ENCODE measurements around the gene SNRPD3. TPM values are rescaled to one million over a fixed set of nuclear protein-coding genes. Genes with fewer than 3 reads are reported as not detected.

SNRPD3 gene
- total RNA-seq (2014; rRNA removed; shearing (Covaris generic)) = 142 and 174 TPM in 2 replicates
- 211 and 272 TPM in 2 replicates for polyA plus RNA-seq (2015; cell fraction: cytosol; rRNA removed)
- polyA plus RNA-seq (2015; cell fraction: nucleus; rRNA removed) = 48.7 and 59.2 TPM in 2 replicates

DNA sequence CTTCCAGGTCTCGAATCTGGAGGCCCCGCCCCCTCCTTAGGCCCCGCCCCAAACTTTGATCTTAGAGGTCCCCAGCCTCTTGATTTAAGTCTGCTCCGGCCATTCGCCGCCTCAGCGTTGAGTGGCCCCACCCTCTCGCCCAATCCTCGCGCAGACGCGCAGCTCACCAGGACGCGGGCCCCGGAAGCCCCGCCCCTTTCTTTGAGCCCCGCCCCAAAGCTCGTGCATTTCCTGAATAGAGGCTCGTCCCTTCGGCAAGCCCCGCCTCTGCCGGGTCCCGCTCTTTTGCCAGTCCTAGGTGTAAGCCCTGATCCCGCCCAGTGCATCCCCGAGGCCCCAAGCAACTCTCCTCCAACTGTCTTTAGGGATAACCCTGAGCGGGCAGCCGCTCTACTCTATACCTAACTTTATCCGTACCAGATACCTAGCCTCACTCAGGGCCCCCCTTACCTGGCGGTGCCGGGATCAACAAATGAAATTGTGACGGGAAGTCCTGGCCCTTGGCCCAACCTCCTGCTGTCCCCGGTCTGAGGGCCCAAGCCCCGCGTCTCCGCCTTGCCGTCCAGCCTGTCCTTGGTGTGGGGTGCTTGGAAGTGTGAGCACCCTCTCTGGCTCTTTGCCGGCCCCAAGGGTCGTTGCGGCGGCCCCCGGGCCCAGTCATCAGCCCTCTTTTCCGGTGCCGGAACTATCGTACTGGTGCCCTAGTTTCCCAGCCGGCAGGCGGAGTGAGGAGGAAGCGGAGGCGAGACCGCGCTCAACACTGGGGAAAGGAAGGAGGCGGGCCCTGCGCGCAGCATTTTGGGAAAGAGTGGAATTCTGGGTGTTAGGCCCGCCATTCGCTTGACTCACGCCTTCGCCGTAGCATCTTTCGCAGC, at the start of gene SNRPD3:
Gene SNRPD3, plus strand, starts transcription at position 835 of the 875 bp plus-strand sequence. CDS start 1,676 bp downstream, outside the sequence.
- in situ Hi-C loops (cut with HindIII; ENCODE audit: low pct_unique_long_range_greater_than_20kb, low sequenced_read_pairs) = no loop called here
- peak; percentile 99 for DNase-seq (ENCODE audit: low read depth, low spot score)

GRCh38 chr22:24506802-24507438, 48.9 kb upstream of the SNRPD3 start:
- DNase-seq (ENCODE audit: low read depth, low spot score) = no peak

GRCh38 chr22:24507716-24508115, 48.1 kb upstream of the SNRPD3 start:
- in situ Hi-C loops (cut with HindIII; ENCODE audit: low pct_unique_long_range_greater_than_20kb, low sequenced_read_pairs) = no loop called here
- DNase-seq (ENCODE audit: low read depth, low spot score) = no peak

More at GRCh38 chr22:24506802-24507438, 48.9 kb upstream of the SNRPD3 start:
- in situ Hi-C loops (cut with HindIII; ENCODE audit: low pct_unique_long_range_greater_than_20kb, low sequenced_read_pairs) = no loop called here

DNA sequence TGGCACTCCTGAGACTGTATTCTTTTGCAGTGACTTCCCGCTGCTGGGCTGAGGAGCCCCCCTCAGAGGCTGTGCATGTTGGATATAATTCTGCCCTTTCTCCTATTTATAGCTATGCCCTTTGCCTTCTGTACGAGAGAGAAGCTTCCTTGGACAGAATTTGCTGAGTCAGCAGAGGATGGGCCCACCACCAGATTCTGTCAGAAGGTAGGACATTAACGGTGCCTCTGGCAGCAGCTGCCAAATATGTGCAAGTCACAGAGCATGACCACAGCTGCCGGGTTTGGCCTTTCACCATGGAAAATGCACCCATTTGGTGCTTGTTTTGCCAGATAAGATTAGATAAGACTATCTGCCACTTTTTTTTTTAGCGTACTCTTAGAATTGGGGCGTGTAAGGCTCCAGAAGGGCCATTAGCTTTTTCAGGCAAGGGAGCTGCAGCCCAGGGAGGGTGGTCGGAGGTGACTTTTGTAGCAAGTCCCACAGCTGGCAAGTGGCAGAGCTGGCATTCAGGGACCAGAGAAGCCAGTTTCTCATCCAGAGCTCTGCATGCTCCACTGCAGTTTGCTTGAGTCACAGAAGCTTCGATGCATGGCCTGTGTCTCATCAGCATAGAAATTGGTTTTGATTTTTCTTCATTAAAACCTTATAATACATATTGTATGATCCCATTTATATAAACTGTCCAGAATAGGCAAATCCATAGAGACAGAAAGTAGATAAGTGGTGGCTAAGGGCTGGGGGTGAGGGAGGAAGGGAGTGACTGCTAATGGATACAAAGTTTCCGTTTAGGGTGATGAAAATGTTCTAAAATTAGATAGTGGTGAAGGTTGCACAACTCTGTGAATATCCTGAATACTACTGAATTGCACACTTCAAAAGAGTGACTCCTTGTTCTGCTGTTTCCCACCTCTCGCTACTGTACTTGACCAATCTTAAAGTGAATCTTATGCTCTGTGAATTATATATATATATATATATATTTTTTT, 44.9 kb upstream of the SNRPD3 start:
- peak; percentile 32 for DNase-seq (ENCODE audit: low read depth, low spot score)
- in situ Hi-C loops (cut with HindIII; ENCODE audit: low pct_unique_long_range_greater_than_20kb, low sequenced_read_pairs) = no loop called here

DNA sequence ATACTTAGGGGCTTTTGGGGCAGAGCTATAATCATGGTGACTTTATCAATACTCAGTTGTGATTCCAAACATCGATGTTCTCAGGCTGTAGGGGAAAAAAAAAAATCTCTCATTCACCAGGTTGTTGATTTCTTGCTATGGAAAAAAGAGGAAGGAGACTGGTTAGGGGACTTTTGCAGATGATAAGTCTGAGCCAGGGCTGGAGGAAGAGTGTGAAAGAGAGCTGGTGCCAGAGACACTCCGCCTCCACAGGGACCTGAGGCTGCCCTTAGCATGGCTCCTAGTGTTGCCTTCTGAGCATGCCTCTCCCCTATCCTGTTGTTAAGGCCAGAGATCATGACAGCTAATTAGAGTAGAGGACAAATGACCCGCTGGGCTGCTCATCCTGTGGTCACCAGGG, 43.8 kb upstream of the SNRPD3 start:
- no peak for DNase-seq (ENCODE audit: low read depth, low spot score)
- in situ Hi-C loops (cut with HindIII; ENCODE audit: low pct_unique_long_range_greater_than_20kb, low sequenced_read_pairs) = no loop called here

- in situ Hi-C loops (cut with HindIII; ENCODE audit: low pct_unique_long_range_greater_than_20kb, low sequenced_read_pairs) = no loop called here
- no peak for DNase-seq (ENCODE audit: low read depth, low spot score)
These were observed 42.2 kb upstream of the SNRPD3 start for GRCh38 chr22:24513378-24514240.

- in situ Hi-C loops (cut with HindIII; ENCODE audit: low pct_unique_long_range_greater_than_20kb, low sequenced_read_pairs) = no loop called here
- DNase-seq (ENCODE audit: low read depth, low spot score) = no peak
These were observed 41.4 kb upstream of the SNRPD3 start for GRCh38 chr22:24514241-24515026.

DNA sequence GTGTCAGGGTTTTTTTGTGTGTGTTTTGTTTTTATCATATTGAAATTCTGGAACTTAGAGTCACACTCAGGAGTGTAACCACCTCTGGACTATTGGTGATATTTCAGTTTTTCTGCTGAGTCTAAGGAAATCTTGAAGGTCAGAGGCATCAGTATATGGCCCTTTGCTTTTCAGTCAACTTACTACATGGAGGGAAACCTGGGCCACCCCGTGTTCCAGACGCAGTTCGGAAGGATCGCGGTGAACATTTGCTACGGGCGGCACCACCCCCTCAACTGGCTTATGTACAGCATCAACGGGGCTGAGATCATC, 40.8 kb upstream of the SNRPD3 start:
- DNase-seq (ENCODE audit: low read depth, low spot score) = no peak
- in situ Hi-C loops (cut with HindIII; ENCODE audit: low pct_unique_long_range_greater_than_20kb, low sequenced_read_pairs) = no loop called here

GRCh38 chr22:24516301-24516737, 39.5 kb upstream of the SNRPD3 start:
- DNase-seq (ENCODE audit: low read depth, low spot score) = no peak
- in situ Hi-C loops (cut with HindIII; ENCODE audit: low pct_unique_long_range_greater_than_20kb, low sequenced_read_pairs) = no loop called here

DNA sequence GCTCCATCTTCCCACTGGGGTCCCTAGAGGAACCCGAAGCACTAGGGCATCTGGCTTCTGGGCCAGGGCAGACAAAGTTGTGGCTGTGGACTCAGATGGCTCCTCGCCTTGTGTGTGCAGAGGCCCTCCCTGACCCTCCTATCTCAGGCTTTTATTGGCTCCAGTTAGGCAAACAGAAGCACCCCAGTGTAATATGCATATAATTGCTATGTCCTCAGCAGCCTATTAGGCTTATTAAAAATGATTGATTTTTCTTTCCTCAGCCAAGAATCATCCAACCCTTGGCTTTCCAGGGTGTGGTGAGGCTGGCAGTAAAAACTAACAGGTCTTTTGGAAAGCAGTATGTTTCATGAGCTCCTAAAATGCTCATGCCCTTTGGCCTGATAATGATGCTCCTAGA, 38.4 kb upstream of the SNRPD3 start:
- in situ Hi-C loops (cut with HindIII; ENCODE audit: low pct_unique_long_range_greater_than_20kb, low sequenced_read_pairs) = no loop called here
- DNase-seq (ENCODE audit: low read depth, low spot score) = no peak

- in situ Hi-C loops (cut with HindIII; ENCODE audit: low pct_unique_long_range_greater_than_20kb, low sequenced_read_pairs) = no loop called here
- DNase-seq (ENCODE audit: low read depth, low spot score) = no peak
These were observed 37.6 kb upstream of the SNRPD3 start for GRCh38 chr22:24518228-24518627.

DNA sequence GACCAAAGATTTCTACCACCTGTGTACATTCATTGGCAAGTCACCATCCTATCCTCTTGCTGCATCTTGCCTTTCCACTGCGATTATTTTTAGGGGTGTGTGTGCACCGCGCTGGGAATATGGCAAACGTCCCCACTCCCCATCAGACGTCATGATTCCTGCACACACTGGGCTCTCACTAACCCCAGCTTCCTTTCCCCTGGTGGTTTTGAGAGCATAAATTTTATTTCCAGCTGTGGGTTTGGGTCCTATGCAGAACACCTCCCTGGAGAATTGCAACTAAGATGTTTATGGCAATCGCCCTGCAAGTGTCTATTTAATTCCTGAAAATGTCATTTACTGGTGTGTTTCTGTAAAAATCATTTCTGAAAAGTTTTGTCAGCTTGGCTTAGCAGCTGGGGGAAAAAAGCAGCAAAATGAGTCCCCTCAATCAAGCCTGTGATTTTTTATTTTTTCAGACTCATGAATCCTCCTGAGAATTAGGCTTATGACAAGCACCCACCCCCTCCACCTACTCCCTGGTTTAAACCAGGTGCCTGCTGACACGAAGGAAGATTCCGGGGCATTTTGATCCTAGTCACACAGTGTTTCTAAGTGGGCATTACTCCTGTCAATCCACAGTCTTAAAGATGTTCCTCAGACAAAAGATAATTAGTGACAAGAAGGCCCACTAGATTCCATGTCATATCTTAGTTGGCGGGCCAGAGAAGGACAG, 36.9 kb upstream of the SNRPD3 start:
- DNase-seq (ENCODE audit: low read depth, low spot score) = no peak
- in situ Hi-C loops (cut with HindIII; ENCODE audit: low pct_unique_long_range_greater_than_20kb, low sequenced_read_pairs) = no loop called here

GRCh38 chr22:24519496-24519895, 36.3 kb upstream of the SNRPD3 start:
- DNase-seq (ENCODE audit: low read depth, low spot score) = no peak
- in situ Hi-C loops (cut with HindIII; ENCODE audit: low pct_unique_long_range_greater_than_20kb, low sequenced_read_pairs) = no loop called here

DNA sequence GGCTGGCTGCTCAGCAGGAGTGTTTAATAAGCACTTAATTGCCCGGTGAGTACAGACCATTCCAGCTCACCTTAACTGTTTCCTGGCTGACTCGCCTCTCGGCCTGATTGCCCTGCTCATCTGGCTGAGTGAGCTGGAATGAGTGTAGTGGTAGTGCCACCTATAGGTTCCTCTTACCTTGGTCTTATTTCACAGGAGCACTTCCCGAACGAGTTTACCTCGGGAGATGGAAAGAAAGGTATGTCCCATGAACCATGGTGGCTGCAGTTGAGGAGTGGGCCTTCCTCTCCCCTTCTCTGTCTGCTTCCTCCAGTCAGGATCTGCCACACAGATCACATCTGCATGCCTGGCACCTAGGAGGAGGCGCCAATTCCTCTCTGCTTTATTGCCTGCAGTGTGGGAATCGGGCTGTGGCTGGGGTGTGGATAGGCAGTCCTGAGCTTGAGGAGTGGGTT, 34.0 kb upstream of the SNRPD3 start:
- DNase-seq (ENCODE audit: low read depth, low spot score) = peak; percentile 75
- in situ Hi-C loops (cut with HindIII; ENCODE audit: low pct_unique_long_range_greater_than_20kb, low sequenced_read_pairs) = no loop called here

DNA sequence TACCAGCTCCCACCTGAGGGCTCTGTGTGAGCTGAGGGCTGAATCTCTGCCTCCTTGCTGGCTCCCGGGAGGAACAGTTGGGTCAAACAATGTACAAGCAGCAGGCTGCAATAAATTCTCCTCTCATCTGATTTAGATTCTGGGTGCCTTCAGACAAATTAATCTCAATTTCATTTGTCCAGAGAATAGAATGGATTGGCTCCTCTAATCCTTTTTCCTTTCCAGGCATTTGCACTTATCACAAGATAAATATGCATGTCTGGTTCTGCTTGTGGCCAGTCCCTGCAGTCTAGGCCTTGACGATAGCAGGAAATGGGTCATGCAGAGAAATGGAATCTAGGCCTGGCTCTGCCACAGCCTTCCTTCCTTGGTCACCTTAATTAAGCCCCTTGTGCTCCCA, 31.9 kb upstream of the SNRPD3 start:
- in situ Hi-C loops (cut with HindIII; ENCODE audit: low pct_unique_long_range_greater_than_20kb, low sequenced_read_pairs) = no loop called here
- DNase-seq (ENCODE audit: low read depth, low spot score) = no peak
